GM21367 (cell line): ENCODE measurements around the gene EFNB3.

Experiments used
- ATAC-seq: cut with Tn5 transposase; IDR thresholded peaks from one replicate; pipeline ENCODE4 v1.9.1; 2021; ENCODE audit not compliant: unreplicated experiment

Gene EFNB3

GRCh38 chr17:7716901-7717755, 12.1 kb downstream of the EFNB3 start, which contains the start of gene DNAH2:
Gene DNAH2 (plus strand): TSS chr17:7717744. CDS start chr17:7719735, 1,991 bp downstream.
- no peak for ATAC-seq

- no peak for ATAC-seq
Measured at GRCh38 chr17:7717756-7718350, 12.9 kb downstream of the EFNB3 start.

GRCh38 chr17:7719661-7720060, 14.7 kb downstream of the EFNB3 start:
- ATAC-seq: no peak

GRCh38 chr17:7720125-7720524, 15.1 kb downstream of the EFNB3 start:
- no peak for ATAC-seq

- no peak for ATAC-seq
Measured at GRCh38 chr17:7721612-7722011, 16.6 kb downstream of the EFNB3 start.

GRCh38 chr17:7727886-7728285, 22.9 kb downstream of the EFNB3 start:
- ATAC-seq: no peak

GRCh38 chr17:7729816-7730215, 24.8 kb downstream of the EFNB3 start:
- ATAC-seq: no peak

GRCh38 chr17:7732981-7733539, 28.1 kb downstream of the EFNB3 start:
- ATAC-seq: no peak

GRCh38 chr17:7737601-7738000, 32.6 kb downstream of the EFNB3 start:
- no peak for ATAC-seq

- no peak for ATAC-seq
Measured at GRCh38 chr17:7739746-7740145, 34.7 kb downstream of the EFNB3 start.

GRCh38 chr17:7740481-7741001, 35.5 kb downstream of the EFNB3 start:
- ATAC-seq: no peak

GRCh38 chr17:7742729-7743128, 37.7 kb downstream of the EFNB3 start:
- no peak for ATAC-seq

- ATAC-seq: no peak
Measured at GRCh38 chr17:7744416-7744815, 39.4 kb downstream of the EFNB3 start.

GRCh38 chr17:7745748-7746470, 40.9 kb downstream of the EFNB3 start:
- ATAC-seq: no peak

- no peak for ATAC-seq
Measured at GRCh38 chr17:7747635-7748071, 42.7 kb downstream of the EFNB3 start.

GRCh38 chr17:7748076-7748775, 43.2 kb downstream of the EFNB3 start:
- no peak for ATAC-seq

GRCh38 chr17:7750321-7750821, 45.4 kb downstream of the EFNB3 start:
- no peak for ATAC-seq

GRCh38 chr17:7754656-7755055, 49.7 kb downstream of the EFNB3 start:
- ATAC-seq: no peak

GRCh38 chr17:7755095-7755890, 50.3 kb downstream of the EFNB3 start:
- no peak for ATAC-seq

GRCh38 chr17:7756968-7757367, 52.0 kb downstream of the EFNB3 start:
- ATAC-seq: no peak
